AG09309 (cell line): Measurements from ENCODE around the gene DHRSX.
"Not testable (repeated sequence)": the region's sequence is repeated elsewhere in the genome, so short reads cannot be mapped to it uniquely, and the experiment has no call there.

Experiments used
- DNase-seq: peaks from one replicate; pipeline ENCODE4 v3.0.0-alpha.2; 2010; ENCODE audit warnings: low read depth
- H3K4me3 ChIP-seq: 2 replicates; pipeline ENCODE4 v1.5.1; 2011; ENCODE audit warnings: mild to moderate bottlenecking, low read depth, low read length, moderate library complexity; ENCODE audit not compliant: control insufficient read depth
- TF ChIP-seq, protein P1 (sequence below): IDR thresholded peaks from 2 replicates; pipeline ENCODE4 v1.5.1; 2011; ENCODE audit warnings: mild to moderate bottlenecking, low read depth, low read length, inconsistent platforms; ENCODE audit not compliant: insufficient read depth, control insufficient read depth; ENCODE audit errors: missing control alignments

DHRSX gene

DNA sequence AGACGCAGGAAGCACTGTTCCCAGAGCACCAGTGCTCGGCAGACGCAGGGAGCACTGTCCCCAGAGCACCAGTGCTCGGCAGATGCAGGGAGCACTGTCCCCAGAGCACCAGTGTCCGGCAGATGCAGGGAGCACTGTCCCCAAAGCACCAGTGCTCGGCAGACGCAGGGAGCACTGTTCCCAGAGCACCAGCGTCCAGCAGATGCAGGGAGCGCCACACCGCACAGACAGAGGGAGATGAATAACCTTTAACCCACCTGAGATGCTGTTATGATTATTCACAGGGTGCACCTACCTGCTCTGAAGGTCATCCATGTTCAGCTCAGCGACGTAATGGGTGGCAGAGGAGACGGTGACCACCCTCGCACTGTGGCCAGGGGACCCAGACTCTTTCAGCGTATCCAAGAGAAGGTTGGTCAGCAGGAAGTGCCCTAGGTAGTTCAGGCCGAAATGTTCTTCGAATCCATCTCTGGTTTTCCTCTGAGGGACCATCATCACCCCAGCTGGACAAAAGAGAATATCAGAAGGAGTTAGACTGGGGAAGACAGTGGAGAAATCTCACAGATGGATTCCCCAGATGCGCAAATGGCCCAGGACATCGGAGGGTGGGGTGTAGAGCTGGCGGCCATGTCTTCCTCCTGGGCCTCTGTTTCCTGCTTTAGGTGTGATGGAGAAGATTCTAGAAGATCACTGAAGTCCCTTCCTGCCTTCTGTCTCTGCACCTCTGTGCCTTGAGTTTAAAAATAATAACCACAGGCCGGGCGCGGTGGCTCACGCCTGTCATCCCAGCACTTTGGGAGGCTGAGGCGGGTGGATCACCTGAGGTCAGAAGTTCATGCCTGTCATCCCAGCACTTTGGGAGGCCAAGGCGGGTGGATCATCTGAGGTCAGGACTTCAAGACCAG is 234.1 kb downstream of the DHRSX start:
- no peak for DNase-seq
- H3K4me3 ChIP-seq, result no peak overlapping the region
- TF ChIP-seq, protein P1, sequence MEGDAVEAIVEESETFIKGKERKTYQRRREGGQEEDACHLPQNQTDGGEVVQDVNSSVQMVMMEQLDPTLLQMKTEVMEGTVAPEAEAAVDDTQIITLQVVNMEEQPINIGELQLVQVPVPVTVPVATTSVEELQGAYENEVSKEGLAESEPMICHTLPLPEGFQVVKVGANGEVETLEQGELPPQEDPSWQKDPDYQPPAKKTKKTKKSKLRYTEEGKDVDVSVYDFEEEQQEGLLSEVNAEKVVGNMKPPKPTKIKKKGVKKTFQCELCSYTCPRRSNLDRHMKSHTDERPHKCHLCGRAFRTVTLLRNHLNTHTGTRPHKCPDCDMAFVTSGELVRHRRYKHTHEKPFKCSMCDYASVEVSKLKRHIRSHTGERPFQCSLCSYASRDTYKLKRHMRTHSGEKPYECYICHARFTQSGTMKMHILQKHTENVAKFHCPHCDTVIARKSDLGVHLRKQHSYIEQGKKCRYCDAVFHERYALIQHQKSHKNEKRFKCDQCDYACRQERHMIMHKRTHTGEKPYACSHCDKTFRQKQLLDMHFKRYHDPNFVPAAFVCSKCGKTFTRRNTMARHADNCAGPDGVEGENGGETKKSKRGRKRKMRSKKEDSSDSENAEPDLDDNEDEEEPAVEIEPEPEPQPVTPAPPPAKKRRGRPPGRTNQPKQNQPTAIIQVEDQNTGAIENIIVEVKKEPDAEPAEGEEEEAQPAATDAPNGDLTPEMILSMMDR, result no peak

DNA sequence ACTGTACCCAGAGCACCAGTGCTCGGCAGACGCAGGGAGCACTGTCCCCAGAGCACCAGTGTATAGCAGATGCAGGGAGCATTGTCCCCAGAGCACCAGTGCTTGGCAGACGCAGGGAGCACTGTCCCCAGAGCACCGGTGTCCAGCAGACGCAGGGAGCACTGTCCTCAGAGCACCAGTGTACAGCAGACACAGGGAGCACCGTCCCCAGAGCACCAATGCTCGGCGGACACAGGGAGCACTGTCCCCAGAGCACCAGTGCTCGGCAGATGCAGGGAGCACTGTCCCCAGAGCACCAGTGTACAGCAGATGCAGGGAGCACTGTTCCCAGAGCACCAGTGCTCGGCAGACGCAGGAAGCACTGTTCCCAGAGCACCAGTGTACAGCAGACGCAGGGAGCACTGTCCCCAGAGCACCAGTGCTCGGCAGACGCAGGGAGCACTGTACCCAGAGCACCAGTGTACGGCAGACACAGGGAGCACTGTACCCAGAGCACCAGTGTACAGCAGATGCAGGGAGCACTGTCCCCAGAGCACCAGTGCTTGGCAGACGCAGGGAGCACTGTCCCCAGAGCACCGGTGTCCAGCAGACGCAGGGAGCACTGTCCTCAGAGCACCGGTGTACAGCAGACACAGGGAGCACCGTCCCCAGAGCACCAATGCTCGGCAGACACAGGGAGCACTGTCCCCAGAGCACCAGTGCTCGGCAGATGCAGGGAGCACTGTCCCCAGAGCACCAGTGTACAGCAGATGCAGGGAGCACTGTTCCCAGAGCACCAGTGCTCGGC is 234.9 kb downstream of the DHRSX start:
- DNase-seq, H3K4me3 ChIP-seq: not testable (repeated sequence)

- no peak for DNase-seq
- TF ChIP-seq, protein P1, result no peak
- no peak overlapping the region for H3K4me3 ChIP-seq
Measured at GRCh38 chrX:2264179-2265030, 236.4 kb downstream of the DHRSX start.

DNA sequence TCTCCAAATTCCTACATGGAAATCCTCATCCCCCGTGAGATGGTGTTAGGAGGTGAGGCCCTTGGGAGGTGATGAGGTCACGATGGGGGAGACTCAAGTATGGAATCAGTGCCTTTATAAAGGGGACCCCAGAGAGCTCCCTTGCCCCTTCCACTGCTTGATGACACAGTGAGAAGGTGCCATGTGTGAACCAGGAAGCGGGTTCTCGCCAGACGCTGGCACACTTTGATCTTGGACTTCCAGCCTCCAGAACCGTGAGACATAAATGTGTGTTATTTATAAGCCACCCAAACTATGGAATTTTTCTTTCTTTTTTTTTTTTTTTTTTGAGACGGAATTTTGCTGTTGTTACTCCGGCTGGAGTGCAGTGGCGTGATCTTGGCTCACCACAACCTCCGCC is 237.6 kb downstream of the DHRSX start:
- no peak overlapping the region for H3K4me3 ChIP-seq
- TF ChIP-seq, protein P1, result no peak
- DNase-seq, result no peak

GRCh38 chrX:2262668-2263055 is 238.1 kb downstream of the DHRSX start:
- no peak overlapping the region for H3K4me3 ChIP-seq
- DNase-seq, result no peak
- TF ChIP-seq, protein P1, result no peak

DNA sequence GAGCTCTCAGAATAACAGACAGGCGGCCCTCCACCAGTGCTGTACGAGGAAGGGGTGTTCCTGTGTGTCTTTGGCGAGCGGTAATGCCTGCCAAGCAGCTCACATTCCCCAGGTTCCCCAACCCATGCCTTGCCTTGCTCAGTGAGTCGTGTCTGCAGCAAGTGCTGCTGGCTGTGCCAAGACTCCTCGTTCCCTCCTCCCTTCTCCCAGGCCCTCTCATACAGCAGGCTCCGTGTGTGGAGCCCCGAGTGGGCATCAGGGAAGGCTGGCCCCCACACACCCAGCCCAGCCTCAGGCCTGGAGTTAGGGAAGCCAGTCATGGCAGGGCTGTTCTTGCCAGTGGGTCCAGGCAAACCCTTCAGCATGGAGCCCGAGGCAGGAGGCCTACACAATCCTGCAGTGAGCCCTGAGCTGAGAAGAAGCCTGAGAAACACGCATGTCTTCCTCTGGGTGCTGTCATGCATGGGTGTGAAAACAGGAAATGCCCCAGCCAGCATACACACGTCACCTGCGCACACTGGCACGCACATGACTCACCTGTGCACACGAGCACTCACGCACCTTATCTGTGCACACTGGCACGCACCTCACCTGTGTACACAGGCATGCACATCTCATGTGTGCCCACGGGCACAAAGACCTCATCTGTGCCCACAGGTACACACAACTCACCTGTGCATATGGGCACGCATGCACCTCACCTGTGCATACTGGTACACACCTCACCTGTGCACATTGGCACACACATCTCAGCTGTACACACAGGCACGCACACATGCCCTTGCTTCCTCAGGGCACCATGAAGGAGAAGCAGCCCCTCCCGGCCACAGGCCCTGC is 238.7 kb downstream of the DHRSX start:
- H3K4me3 ChIP-seq, result no peak overlapping the region
- no peak for DNase-seq
- TF ChIP-seq, protein P1, result no peak
